OCI-LY1 (cell line): ENCODE measurements around the gene MC1R.
"Not testable (repeated sequence)": the region's sequence is repeated elsewhere in the genome, so short reads cannot be mapped to it uniquely, and the experiment has no call there.

Experiments used
- H2AFZ ChIP-seq: fragments of 200-600 bp; sonication (generic), shearing (Covaris generic); 2 replicates; pipeline ENCODE4 v1.6.0; 2014; ENCODE audit warnings: antibody characterized with exemption, mild to moderate bottlenecking, low read length
- H3F3A ChIP-seq: fragments of 200-600 bp; sonication (generic), shearing (Covaris generic); 2 replicates; pipeline ENCODE4 v1.6.0; 2014; ENCODE audit warnings: mild to moderate bottlenecking, antibody characterized with exemption, low read length, moderate library complexity; ENCODE audit not compliant: insufficient read depth
- H3K27ac ChIP-seq: fragments of 200-600 bp; sonication (generic); 2 replicates; pipeline ENCODE4 v1.5.1; 2014; ENCODE audit warnings: low read length, mixed run types, mild to moderate bottlenecking, low read depth; ENCODE audit not compliant: poor library complexity, severe bottlenecking
- H3K27me3 ChIP-seq: fragments of 200-600 bp; sonication (generic); 2 replicates; pipeline ENCODE4 v1.6.0; 2014; ENCODE audit warnings: antibody characterized with exemption, mild to moderate bottlenecking, low read length, moderate library complexity; ENCODE audit not compliant: insufficient read depth
- H3K36me3 ChIP-seq: fragments of 200-600 bp; sonication (generic); 2 replicates; pipeline ENCODE4 v1.6.1; 2014; ENCODE audit warnings: mild to moderate bottlenecking, antibody characterized with exemption, low read length, moderate library complexity, mixed read lengths; ENCODE audit not compliant: insufficient read depth
- H3K4me1 ChIP-seq: fragments of 200-600 bp; sonication (generic); 2 replicates; pipeline ENCODE4 v1.5.1; 2014; ENCODE audit warnings: mild to moderate bottlenecking, low read length, moderate library complexity; ENCODE audit not compliant: insufficient read depth, severe bottlenecking
- H3K4me2 ChIP-seq: fragments of 200-600 bp; sonication (generic), shearing (Covaris generic); 2 replicates; pipeline ENCODE4 v1.6.1; 2014; ENCODE audit warnings: low read length
- H3K4me3 ChIP-seq: fragments of 200-600 bp; sonication (generic); 2 replicates; pipeline ENCODE4 v1.5.1; 2014; ENCODE audit warnings: low read length, low read depth, mild to moderate bottlenecking, mixed read lengths; ENCODE audit not compliant: poor library complexity, severe bottlenecking
- H3K79me2 ChIP-seq: fragments of 200-600 bp; shearing (Covaris generic); 2 replicates; pipeline ENCODE4 v1.6.1; 2016; ENCODE audit warnings: mixed run types, low read length, mixed read lengths; ENCODE audit not compliant: insufficient read depth
- H3K9ac ChIP-seq: fragments of 200-600 bp; sonication (generic), shearing (Covaris generic); 2 replicates; pipeline ENCODE4 v1.6.1; 2014; ENCODE audit warnings: mild to moderate bottlenecking, low read length, mixed read lengths
- H3K9me2 ChIP-seq: fragments of 200-600 bp; sonication (generic), shearing (Covaris generic); 2 replicates; pipeline ENCODE4 v1.6.1; 2014; ENCODE audit warnings: low read depth, mild to moderate bottlenecking, low read length, mixed read lengths
- H3K9me3 ChIP-seq: fragments of 200-600 bp; shearing (Covaris generic); 2 replicates; pipeline ENCODE4 v1.6.1; 2014; ENCODE audit warnings: low read length, mixed read lengths
- H4K20me1 ChIP-seq: fragments of 200-600 bp; sonication (generic), shearing (Covaris generic); 2 replicates; pipeline ENCODE4 v1.6.0; 2016; ENCODE audit warnings: mild to moderate bottlenecking, low read length; ENCODE audit not compliant: insufficient read depth
- EZH2 ChIP-seq: fragments of 200-600 bp; sonication (generic), shearing (Covaris generic); IDR thresholded peaks from 2 replicates; pipeline ENCODE4 v1.8.0; 2017; ENCODE audit warnings: borderline replicate concordance, mixed run types, mild to moderate bottlenecking, antibody characterized with exemption, low read length, moderate library complexity, mixed read lengths
- TF ChIP-seq, protein P1 (sequence below): fragments of 200-600 bp; sonication (generic), shearing (Covaris generic); IDR thresholded peaks from 2 replicates; pipeline ENCODE4 v1.5.1; 2017; ENCODE audit warnings: mild to moderate bottlenecking, antibody characterized with exemption, low read length, moderate library complexity, mixed read lengths

MC1R gene

DNA sequence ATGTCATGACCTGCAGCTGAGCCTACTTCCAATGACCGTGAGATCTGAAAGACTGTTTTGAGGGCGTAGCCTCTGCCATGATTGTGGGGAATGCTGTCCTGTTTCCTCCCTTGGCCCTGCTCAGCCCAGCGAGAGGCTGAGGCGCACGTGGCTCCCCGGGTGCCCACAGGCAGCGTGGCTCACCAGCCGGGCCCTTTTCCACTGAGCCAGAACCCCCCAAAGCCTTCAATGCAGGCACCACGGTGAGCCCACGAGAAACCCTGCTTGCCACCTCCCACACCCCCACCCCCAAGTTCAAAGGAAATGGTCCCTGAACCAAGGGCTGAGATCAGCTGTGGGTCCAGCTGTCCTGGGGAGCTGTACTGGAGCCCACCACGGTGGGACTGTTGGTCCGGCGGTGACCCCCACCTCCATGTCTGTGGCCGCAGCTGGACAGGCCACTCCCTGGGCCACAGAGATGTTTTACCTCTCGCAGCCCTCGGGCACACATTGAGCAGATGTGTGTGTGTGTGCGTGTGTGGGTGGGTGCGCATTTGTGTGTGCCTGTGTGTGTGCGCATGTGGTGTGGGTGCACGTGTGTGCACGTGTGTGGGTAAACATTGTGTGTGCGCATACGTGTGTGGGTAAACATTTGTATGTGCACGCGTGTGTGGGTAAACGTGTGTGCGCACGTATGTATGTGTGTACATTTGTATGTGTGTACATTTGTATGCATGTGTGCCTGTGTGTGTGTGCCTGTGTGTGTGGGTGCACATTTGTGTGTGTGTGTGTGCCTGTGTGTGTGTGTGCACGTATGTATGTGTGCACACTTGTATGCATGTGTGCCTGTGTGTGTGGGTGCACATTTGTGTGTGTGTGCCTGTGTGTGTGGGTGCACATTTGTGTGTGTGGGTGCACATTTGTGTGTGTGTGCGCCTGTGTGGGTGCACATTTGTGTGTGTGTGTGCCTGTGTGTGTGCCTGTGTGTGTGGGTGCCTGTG, 5.0 kb upstream of the MC1R start:
- Histone ChIP-seq H2AFZ (no peak overlapping the region), H4K20me1 (no peaks in the 10 kb centered on the region), H3K4me1 (peaks cover 39% of the 10 kb centered on the region), H3K4me3 (no peak overlapping the region), H3F3A (no peaks in the 10 kb centered on the region), H3K36me3 (peaks cover 38% of the 10 kb centered on the region; the same call in 1 of the 2 replicates), H3K27ac (no peak overlapping the region), H3K79me2 (no peaks in the 10 kb centered on the region), H3K9ac (no peak overlapping the region), H3K4me2 (no peak overlapping the region), H3K27me3 (no peaks in the 10 kb centered on the region), H3K9me3 (no peaks in the 10 kb centered on the region), H3K9me2 (no peaks in the 10 kb centered on the region)
- TF ChIP-seq EZH2: no peak
- TF ChIP-seq, protein P1, sequence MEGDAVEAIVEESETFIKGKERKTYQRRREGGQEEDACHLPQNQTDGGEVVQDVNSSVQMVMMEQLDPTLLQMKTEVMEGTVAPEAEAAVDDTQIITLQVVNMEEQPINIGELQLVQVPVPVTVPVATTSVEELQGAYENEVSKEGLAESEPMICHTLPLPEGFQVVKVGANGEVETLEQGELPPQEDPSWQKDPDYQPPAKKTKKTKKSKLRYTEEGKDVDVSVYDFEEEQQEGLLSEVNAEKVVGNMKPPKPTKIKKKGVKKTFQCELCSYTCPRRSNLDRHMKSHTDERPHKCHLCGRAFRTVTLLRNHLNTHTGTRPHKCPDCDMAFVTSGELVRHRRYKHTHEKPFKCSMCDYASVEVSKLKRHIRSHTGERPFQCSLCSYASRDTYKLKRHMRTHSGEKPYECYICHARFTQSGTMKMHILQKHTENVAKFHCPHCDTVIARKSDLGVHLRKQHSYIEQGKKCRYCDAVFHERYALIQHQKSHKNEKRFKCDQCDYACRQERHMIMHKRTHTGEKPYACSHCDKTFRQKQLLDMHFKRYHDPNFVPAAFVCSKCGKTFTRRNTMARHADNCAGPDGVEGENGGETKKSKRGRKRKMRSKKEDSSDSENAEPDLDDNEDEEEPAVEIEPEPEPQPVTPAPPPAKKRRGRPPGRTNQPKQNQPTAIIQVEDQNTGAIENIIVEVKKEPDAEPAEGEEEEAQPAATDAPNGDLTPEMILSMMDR: no peak

DNA sequence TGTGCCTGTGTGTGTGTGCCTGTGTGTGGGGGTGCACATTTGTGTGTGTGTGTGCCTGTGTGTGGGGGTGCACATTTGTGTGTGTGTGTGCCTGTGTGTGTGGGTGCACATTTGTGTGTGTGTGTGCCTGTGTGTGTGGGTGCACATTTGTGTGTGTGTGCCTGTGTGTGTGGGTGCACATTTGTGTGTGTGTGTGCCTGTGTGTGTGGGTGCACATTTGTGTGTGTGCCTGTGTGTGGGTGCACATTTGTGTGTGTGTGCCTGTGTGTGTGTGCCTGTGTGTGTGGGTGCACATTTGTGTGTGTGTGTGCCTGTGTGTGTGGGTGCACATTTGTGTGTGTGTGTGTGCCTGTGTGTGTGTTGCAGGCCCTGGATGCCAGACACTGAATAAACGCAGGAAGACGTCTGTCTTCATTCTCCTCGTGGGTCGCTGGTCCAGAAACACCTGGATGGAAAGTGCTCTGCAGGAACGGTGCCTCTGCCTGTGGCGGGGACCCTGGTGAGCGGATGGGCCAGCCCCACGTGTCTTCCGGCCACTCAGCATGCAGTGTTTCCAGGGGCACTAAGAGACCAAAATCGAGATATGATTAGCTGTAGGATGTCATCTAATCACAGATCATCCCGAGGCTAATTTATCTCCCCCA, 3.9 kb upstream of the MC1R start:
- Histone ChIP-seq H3K27ac (peak overlapping the region; percentile 27), H3K36me3 (peaks cover 31% of the 10 kb centered on the region; the same call in 1 of the 2 replicates), H3K4me1 (peaks cover 30% of the 10 kb centered on the region)
- H3K4me3 ChIP-seq, H3K27me3 ChIP-seq, H3F3A ChIP-seq, H4K20me1 ChIP-seq, H3K79me2 ChIP-seq, H3K9me2 ChIP-seq, H2AFZ ChIP-seq, H3K4me2 ChIP-seq, H3K9me3 ChIP-seq, H3K9ac ChIP-seq: not testable (repeated sequence)

DNA sequence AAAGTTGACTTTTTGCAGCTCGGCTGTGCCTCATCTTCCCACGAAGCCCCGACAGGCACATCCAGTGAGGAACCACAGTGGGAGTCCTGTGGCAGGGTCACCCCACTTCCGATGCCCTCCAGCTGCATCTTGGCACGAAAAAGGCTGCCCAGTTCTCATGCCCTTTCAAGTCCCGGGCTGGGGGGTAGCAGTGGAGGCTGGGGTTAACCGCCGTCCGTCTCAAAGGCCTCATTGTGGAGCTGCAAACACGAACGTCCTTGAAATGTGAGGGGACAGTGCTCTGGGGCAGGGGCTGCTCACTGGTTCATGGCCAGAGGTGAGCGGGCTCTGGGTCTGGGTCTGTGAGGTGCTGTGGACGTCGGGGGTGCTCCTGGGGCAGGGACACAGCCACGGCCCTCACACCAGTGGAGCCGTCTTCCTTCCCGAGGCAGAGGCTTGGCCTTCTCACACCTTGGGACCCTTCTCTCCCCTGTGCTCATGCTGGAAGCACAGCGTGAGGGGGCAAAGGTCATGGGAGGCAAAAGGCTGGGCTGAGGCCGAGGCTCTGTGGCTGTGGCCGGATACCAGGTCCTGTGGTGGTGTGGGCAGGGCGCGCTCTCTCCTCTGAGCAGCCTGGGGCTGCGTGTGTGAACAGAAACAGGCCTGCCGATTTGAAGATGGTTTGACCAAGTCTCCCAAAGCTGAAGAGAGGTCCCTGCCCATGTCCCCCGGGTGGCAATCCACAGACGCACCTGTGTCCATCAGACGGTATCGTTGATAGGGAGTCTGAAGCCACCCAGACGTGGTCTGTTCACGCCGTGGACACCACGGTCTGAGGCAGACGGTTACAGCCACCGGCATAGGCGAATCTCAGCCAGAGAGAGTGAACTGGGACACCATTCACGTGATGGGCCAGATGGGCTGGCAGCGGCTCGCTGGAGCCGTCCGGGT, 3.1 kb upstream of the MC1R start:
- Histone ChIP-seq H3K79me2 (no peaks in the 10 kb centered on the region), H4K20me1 (no peaks in the 10 kb centered on the region), H3K9ac (no peak overlapping the region), H3K4me3 (no peak overlapping the region), H3K9me2 (no peaks in the 10 kb centered on the region), H3K36me3 (peaks cover 25% of the 10 kb centered on the region; the same call in 1 of the 2 replicates), H3F3A (no peaks in the 10 kb centered on the region), H2AFZ (no peak overlapping the region), H3K9me3 (no peaks in the 10 kb centered on the region), H3K4me1 (peaks cover 25% of the 10 kb centered on the region), H3K27ac (peak overlapping the region; percentile 27), H3K27me3 (no peaks in the 10 kb centered on the region), H3K4me2 (no peak overlapping the region)
- TF ChIP-seq, protein P1: no peak
- TF ChIP-seq EZH2: no peak
